WTC11 (cell line): ENCODE results near the gene DAPK1. TPM values are rescaled to one million over a fixed set of nuclear protein-coding genes. Genes with fewer than 3 reads are reported as not detected.
A peak's percentile ranks its signal among the peaks of the same experiment; 100 is the strongest.

Source experiments
- ATAC-seq: fragments of 200-7000 bp; cut with Tn5 transposase; 2 replicates; pipeline ENCODE4 v1.10.0; 2021; ENCODE audit warnings: mild to moderate bottlenecking, moderate library complexity
- CTCF ChIA-PET: fragments of 300-600 bp; sonication (Branson Sonifier 250); formaldehyde crosslinking; loops from one replicate; lab custom pipeline; 2021; ENCODE audit warnings: antibody characterized with exemption; lab: Charles Lee
- POLR2A ChIA-PET: fragments of 350-600 bp; sonication (Branson Sonifier 250); formaldehyde crosslinking; loops from one replicate; lab custom pipeline; 2021; ENCODE audit warnings: antibody characterized with exemption; lab: Charles Lee
- DNase-seq: peaks from one replicate; pipeline ENCODE4 v3.0.0; 2021; ENCODE audit warnings: low spot score
- H3K27ac Mint-ChIP-seq: 2 replicates; pipeline ENCODE4 v1.8.0; 2021; ENCODE audit warnings: mixed read lengths
- H3K27me3 Mint-ChIP-seq: 2 replicates; pipeline ENCODE4 v1.8.0; 2021; ENCODE audit warnings: low read depth, mild to moderate bottlenecking, moderate library complexity, mixed read lengths
- H3K36me3 Mint-ChIP-seq: 2 replicates; pipeline ENCODE4 v1.8.0; 2021; ENCODE audit warnings: mixed read lengths
- H3K4me1 Mint-ChIP-seq: 2 replicates; pipeline ENCODE4 v1.8.0; 2022; ENCODE audit warnings: mixed read lengths
- H3K4me3 Mint-ChIP-seq: 2 replicates; pipeline ENCODE4 v1.8.0; 2021; ENCODE audit warnings: mild to moderate bottlenecking, moderate library complexity, mixed read lengths
- H3K9me3 Mint-ChIP-seq: 2 replicates; pipeline ENCODE4 v1.8.0; 2021; ENCODE audit warnings: mixed read lengths
- AR ChIP-seq: fragments of 250-450 bp; sonication (Bioruptor Pico); IDR thresholded peaks from 2 replicates; pipeline ENCODE4 v1.9.0; 2021; ENCODE audit warnings: mild to moderate bottlenecking
- CREB1 ChIP-seq: sonication (generic); formaldehyde crosslinking; IDR thresholded peaks from 2 replicates; pipeline ENCODE4 v1.8.0; 2023; ENCODE audit warnings: mild to moderate bottlenecking, missing genetic modification reagents
- CREM ChIP-seq: sonication (generic); formaldehyde crosslinking; IDR thresholded peaks from 2 replicates; pipeline ENCODE4 v1.8.1; 2022; ENCODE audit warnings: mild to moderate bottlenecking, missing genetic modification reagents, moderate library complexity
- E2F1 ChIP-seq: sonication (generic); formaldehyde crosslinking; IDR thresholded peaks from 2 replicates; pipeline ENCODE4 v1.8.0; 2022; ENCODE audit warnings: mild to moderate bottlenecking, missing genetic modification reagents
- FOXP1 ChIP-seq: sonication (generic); formaldehyde crosslinking; IDR thresholded peaks from 2 replicates; pipeline ENCODE4 v1.8.0; 2022; ENCODE audit warnings: missing genetic modification reagents, mild to moderate bottlenecking, moderate library complexity, borderline replicate concordance
- HMGXB4 ChIP-seq: sonication (generic); formaldehyde crosslinking; IDR thresholded peaks from 2 replicates; pipeline ENCODE4 v1.8.1; 2023; ENCODE audit warnings: mild to moderate bottlenecking, moderate library complexity, missing genetic modification reagents
- JAZF1 ChIP-seq: fragments of 250-450 bp; sonication (Bioruptor Pico); IDR thresholded peaks from 2 replicates; pipeline ENCODE4 v1.9.0; 2021; ENCODE audit warnings: moderate library complexity, mild to moderate bottlenecking, inconsistent platforms
- MLX ChIP-seq: sonication (generic); formaldehyde crosslinking; IDR thresholded peaks from 2 replicates; pipeline ENCODE4 v1.8.1; 2023; ENCODE audit warnings: mild to moderate bottlenecking, missing genetic modification reagents, moderate library complexity
- MYBL2 ChIP-seq: sonication (generic); formaldehyde crosslinking; IDR thresholded peaks from 2 replicates; pipeline ENCODE4 v1.8.1; 2023; ENCODE audit warnings: mild to moderate bottlenecking, moderate library complexity, missing genetic modification reagents
- NFATC4 ChIP-seq: fragments of 250-450 bp; sonication (Bioruptor Pico); IDR thresholded peaks from 2 replicates; pipeline ENCODE4 v1.9.0; 2021; ENCODE audit warnings: mild to moderate bottlenecking
- NFE2L1 ChIP-seq: sonication (generic); formaldehyde crosslinking; IDR thresholded peaks from 2 replicates; pipeline ENCODE4 v1.8.1; 2023; ENCODE audit warnings: missing genetic modification reagents
- RORB ChIP-seq: fragments of 250-450 bp; sonication (Bioruptor Pico); IDR thresholded peaks from 2 replicates; pipeline ENCODE4 v1.9.0; 2021; ENCODE audit warnings: mild to moderate bottlenecking
- SMAD3 ChIP-seq: sonication (generic); formaldehyde crosslinking; IDR thresholded peaks from 2 replicates; pipeline ENCODE4 v1.8.0; 2022; ENCODE audit warnings: missing genetic modification reagents, mild to moderate bottlenecking, borderline replicate concordance
- SMAD4 ChIP-seq: sonication (generic); formaldehyde crosslinking; IDR thresholded peaks from 2 replicates; pipeline ENCODE4 v1.8.0; 2022; ENCODE audit warnings: mild to moderate bottlenecking, missing genetic modification reagents
- SP1 ChIP-seq: sonication (generic); formaldehyde crosslinking; conservative IDR thresholded peaks from 2 replicates; pipeline ENCODE4 v1.8.1; 2022; ENCODE audit warnings: missing genetic modification reagents
- TEAD4 ChIP-seq: sonication (generic); formaldehyde crosslinking; IDR thresholded peaks from 2 replicates; pipeline ENCODE4 v1.8.0; 2022; ENCODE audit warnings: mild to moderate bottlenecking, missing genetic modification reagents
- TP53 ChIP-seq: sonication (generic); formaldehyde crosslinking; IDR thresholded peaks from 2 replicates; pipeline ENCODE4 v1.8.1; 2023; ENCODE audit warnings: mild to moderate bottlenecking, missing genetic modification reagents
- ZBTB21 ChIP-seq: sonication (generic); formaldehyde crosslinking; IDR thresholded peaks from 2 replicates; pipeline ENCODE4 v1.8.1; 2023; ENCODE audit warnings: mild to moderate bottlenecking, missing genetic modification reagents, borderline replicate concordance
- ZNF138 ChIP-seq: sonication (generic); formaldehyde crosslinking; conservative IDR thresholded peaks from 2 replicates; pipeline ENCODE4 v1.8.1; 2022; ENCODE audit warnings: mild to moderate bottlenecking, moderate library complexity, missing genetic modification reagents
- ZNF219 ChIP-seq: sonication (generic); formaldehyde crosslinking; IDR thresholded peaks from 2 replicates; pipeline ENCODE4 v1.8.0; 2023; ENCODE audit warnings: missing genetic modification reagents, mild to moderate bottlenecking, borderline replicate concordance
- ZNF317 ChIP-seq: sonication (generic); formaldehyde crosslinking; IDR thresholded peaks from 2 replicates; pipeline ENCODE4 v1.8.1; 2023; ENCODE audit warnings: low read depth, mild to moderate bottlenecking, moderate library complexity, missing genetic modification reagents, borderline replicate concordance
- ZNF396 ChIP-seq: fragments of 250-450 bp; sonication (Bioruptor Pico); IDR thresholded peaks from 2 replicates; pipeline ENCODE4 v1.8.0; 2021; ENCODE audit warnings: mild to moderate bottlenecking, moderate library complexity, borderline replicate concordance
- ZNF423 ChIP-seq: fragments of 250-450 bp; sonication (Bioruptor Pico); IDR thresholded peaks from 2 replicates; pipeline ENCODE4 v2.1.2; 2022; ENCODE audit warnings: mild to moderate bottlenecking, moderate library complexity
- ZSCAN18 ChIP-seq: fragments of 250-450 bp; sonication (Bioruptor Pico); IDR thresholded peaks from 2 replicates; pipeline ENCODE4 v2.1.2; 2022; ENCODE audit warnings: mild to moderate bottlenecking, moderate library complexity
- total RNA-seq: library from RNA; stranded (reverse); gene quantifications from 3 replicates; pipeline ENCODE4 v1.2.3, GENCODE V29; 2021

The DAPK1 gene
- total RNA-seq, 1 experiment from 2014 or later = 129 TPM

- TF ChIP-seq NFATC4 (CRISPR knock-in tag) = no peak
- TF ChIP-seq ZBTB21 (CRISPR knock-in tag) = no peak
- no peak for TF ChIP-seq HMGXB4 (CRISPR knock-in tag)
- TF ChIP-seq ZNF219 (CRISPR knock-in tag) = no peak
- TF ChIP-seq ZNF423 (CRISPR knock-in tag) = no peak
- TF ChIP-seq JAZF1 = no peak
- no peak for TF ChIP-seq CREM (CRISPR knock-in tag)
- no peak for TF ChIP-seq TP53
- TF ChIP-seq FOXP1 = no peak
- POLR2A ChIA-PET = interaction anchor here (1.2 kb wide), 1 partner anchor 43 kb away, joined by 4 read pairs; no protein-coding TSS in a partner anchor
- CTCF ChIA-PET = interaction anchor here (2.4 kb wide), 1 partner anchor 33 kb away, joined by 7 read pairs; the partner anchor contains the start of gene DAPK1
- H3K4me1 Mint-ChIP-seq = peaks cover 25% of the 10 kb centered on the region
- H3K9me3 Mint-ChIP-seq = peaks cover 8% of the 10 kb centered on the region; the same call in 1 of the 2 replicates
- H3K27ac Mint-ChIP-seq = peak overlapping the region; percentile 70; the same call in 1 of the 2 replicates
- H3K27me3 Mint-ChIP-seq = no peaks in the 10 kb centered on the region
- no peaks in the 10 kb centered on the region; the same call in 1 of the 2 replicates for H3K36me3 Mint-ChIP-seq
- no peak for DNase-seq
- no peak overlapping the region for H3K4me3 Mint-ChIP-seq
- ATAC-seq = no peak
Observed at GRCh38 chr9:87464992-87465378, 32.7 kb upstream of the DAPK1 start.

- no peaks in the 10 kb centered on the region; the same call in 1 of the 2 replicates for H3K36me3 Mint-ChIP-seq
- H3K4me3 Mint-ChIP-seq = no peak overlapping the region
- POLR2A ChIA-PET = interaction anchor here (0.6 kb wide), 1 partner anchor 47 kb away, joined by 3 read pairs; no protein-coding TSS in a partner anchor
- ATAC-seq = peak; percentile 52; the same call in 1 of the 2 replicates
- H3K4me1 Mint-ChIP-seq = peaks cover 25% of the 10 kb centered on the region
- DNase-seq = no peak
- H3K27me3 Mint-ChIP-seq = no peaks in the 10 kb centered on the region; the same call in 1 of the 2 replicates
- CTCF ChIA-PET = interaction anchor here (1.3 to 2.4 kb wide), 2 partner anchors 32 to 197 kb away, joined by 4 to 7 read pairs; partner anchors contain the start of gene DAPK1
- H3K9me3 Mint-ChIP-seq = peaks cover 8% of the 10 kb centered on the region; the same call in 1 of the 2 replicates
- TF ChIP-seq SP1 (CRISPR knock-in tag) = no peak
- no peak for TF ChIP-seq ZNF138
- TF ChIP-seq AR (CRISPR knock-in tag) = no peak
- TF ChIP-seq, all 79 proteins: peak for 0
- H3K27ac Mint-ChIP-seq = peak overlapping the region; percentile 21; the same call in 1 of the 2 replicates
Observed at GRCh38 chr9:87465816-87466215, 31.9 kb upstream of the DAPK1 start.

- H3K36me3 Mint-ChIP-seq = no peaks in the 10 kb centered on the region; the same call in 1 of the 2 replicates
- no peaks in the 10 kb centered on the region; the same call in 1 of the 2 replicates for H3K27me3 Mint-ChIP-seq
- peaks cover 23% of the 10 kb centered on the region for H3K4me1 Mint-ChIP-seq
- no peak for DNase-seq
- peaks cover 8% of the 10 kb centered on the region; the same call in 1 of the 2 replicates for H3K9me3 Mint-ChIP-seq
- POLR2A ChIA-PET = no interaction called here
- TF ChIP-seq SMAD3 (CRISPR knock-in tag) (no peak), ZNF423 (CRISPR knock-in tag) (no peak), MLX (CRISPR knock-in tag) (no peak), ZBTB21 (CRISPR knock-in tag) (no peak), ZNF219 (CRISPR knock-in tag) (no peak), ZNF396 (CRISPR knock-in tag) (no peak), SMAD4 (CRISPR knock-in tag) (no peak), ZSCAN18 (CRISPR knock-in tag) (no peak), NFE2L1 (CRISPR knock-in tag) (no peak), ZNF317 (CRISPR knock-in tag) (no peak), MYBL2 (no peak), CREB1 (CRISPR knock-in tag) (no peak), RORB (CRISPR knock-in tag) (no peak), TEAD4 (CRISPR knock-in tag) (no peak), E2F1 (CRISPR knock-in tag) (no peak), CREM (CRISPR knock-in tag) (no peak)
- TF ChIP-seq, all 79 proteins: peak for 0
- Mint-ChIP-seq H3K27ac (peak overlapping the region; percentile 16; the same call in 1 of the 2 replicates), H3K4me3 (no peak overlapping the region)
- no peak for ATAC-seq
- CTCF ChIA-PET = interaction anchor here (0.7 kb wide), 1 partner anchor 12 kb away, joined by 4 read pairs; no protein-coding TSS in a partner anchor
Observed at GRCh38 chr9:87467187-87467586, 30.5 kb upstream of the DAPK1 start.
